GM12892 (cell line): ENCODE measurements around the gene ROCK2.

Experiments used
- POLR2AphosphoS5 ChIP-seq: IDR thresholded peaks from 2 replicates; pipeline ENCODE4 v1.6.1; 2011; ENCODE audit warnings: low read depth, low read length, control low read depth
- TAF1 ChIP-seq: IDR thresholded peaks from 2 replicates; pipeline ENCODE4 v1.6.1; 2011; ENCODE audit warnings: low read depth, mild to moderate bottlenecking, control low read depth, low read length, borderline replicate concordance

DNA sequence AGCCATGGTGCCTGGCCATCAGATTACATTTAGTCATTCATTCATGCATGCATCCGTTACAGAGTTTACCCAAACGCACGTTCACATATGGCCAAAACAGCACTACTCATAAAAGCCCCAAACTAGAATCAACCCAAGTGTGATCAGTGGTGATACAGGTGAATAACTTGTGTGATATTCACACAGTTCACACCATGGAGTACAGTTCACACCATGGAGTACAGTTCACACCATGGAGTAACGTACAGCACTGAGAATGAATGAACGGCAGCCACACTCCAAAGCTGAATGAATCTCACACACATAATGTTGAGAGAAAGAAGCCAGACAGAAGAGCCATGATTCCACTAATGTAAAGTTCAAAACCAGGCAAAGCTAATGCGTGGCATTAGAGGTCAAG is 201.4 kb downstream of the ROCK2 start:
- TF ChIP-seq POLR2AphosphoS5 = no peak
- TF ChIP-seq TAF1 = no peak
